HepG2 (cell line): ENCODE data around the gene INO80B. TPM values are rescaled to one million over a fixed set of nuclear protein-coding genes. Genes with fewer than 3 reads are reported as not detected.
A peak's percentile ranks its signal among the peaks of the same experiment; 100 is the strongest.

Source experiments
- AHR ChIP-seq: IDR thresholded peaks from 2 replicates; pipeline ENCODE4 v1.6.1; 2018; ENCODE audit warnings: missing genetic modification reagents, missing compliant biosample characterization
- ESRRA ChIP-seq: sonication (generic); formaldehyde crosslinking; IDR thresholded peaks from 2 replicates; pipeline ENCODE4 v1.5.1; 2020; ENCODE audit warnings: mild to moderate bottlenecking, low read depth, missing genetic modification reagents
- ETV5 ChIP-seq: IDR thresholded peaks from 2 replicates; pipeline ENCODE4 v1.6.1; 2018; ENCODE audit warnings: missing biosample characterization, missing genetic modification reagents, inconsistent platforms, borderline replicate concordance
- HNRNPLL ChIP-seq: fragments of 200-400 bp; formaldehyde crosslinking; IDR thresholded peaks from 2 replicates; pipeline ENCODE4 v1.6.1; 2017; ENCODE audit warnings: mild to moderate bottlenecking, low read depth, low read length; ENCODE audit not compliant: poor library complexity, severe bottlenecking
- JUN ChIP-seq: sonication (generic); formaldehyde crosslinking; IDR thresholded peaks from 2 replicates; pipeline ENCODE4 v1.4.0; 2020; ENCODE audit warnings: mild to moderate bottlenecking, missing genetic modification reagents
- MYC ChIP-seq: sonication (generic); formaldehyde crosslinking; IDR thresholded peaks from 2 replicates; pipeline ENCODE4 v1.9.0; 2021; ENCODE audit warnings: missing genetic modification reagents, borderline replicate concordance
- NFYC ChIP-seq: IDR thresholded peaks from 2 replicates; pipeline ENCODE4 v1.6.1; 2016; ENCODE audit warnings: missing genetic modification reagents, missing compliant biosample characterization
- PHF21A ChIP-seq: sonication (generic); formaldehyde crosslinking; IDR thresholded peaks from 2 replicates; pipeline ENCODE4 v1.5.0; 2020; ENCODE audit warnings: mild to moderate bottlenecking, missing genetic modification reagents
- PLRG1 ChIP-seq: fragments of 450-650 bp; conservative IDR thresholded peaks from 2 replicates; pipeline ENCODE4 v1.6.1; 2016
- RORA ChIP-seq: sonication (generic); formaldehyde crosslinking; IDR thresholded peaks from 2 replicates; pipeline ENCODE4 v1.5.0; 2020; ENCODE audit warnings: mild to moderate bottlenecking, missing genetic modification reagents, moderate library complexity
- SAFB2 ChIP-seq: sonication (generic); formaldehyde crosslinking; IDR thresholded peaks from 2 replicates; pipeline ENCODE4 v1.5.1; 2020; ENCODE audit warnings: missing genetic modification reagents, low read depth, mild to moderate bottlenecking, borderline replicate concordance
- SRSF1 ChIP-seq: fragments of 200-400 bp; formaldehyde crosslinking; optimal IDR thresholded peaks from 2 replicates; pipeline ENCODE3; 2017; ENCODE audit warnings: mild to moderate bottlenecking, low read depth, low read length, moderate library complexity
- TMF1 ChIP-seq: sonication (generic); formaldehyde crosslinking; IDR thresholded peaks from 2 replicates; pipeline ENCODE4 v1.8.1; 2022; ENCODE audit warnings: low read depth, missing genetic modification reagents
- YY1 ChIP-seq: IDR thresholded peaks from 2 replicates; pipeline ENCODE4 v1.6.1; 2011; ENCODE audit warnings: low read length, low read depth, moderate library complexity, mild to moderate bottlenecking; ENCODE audit not compliant: insufficient read depth, insufficient replicate concordance
- ZFP82 ChIP-seq: sonication (generic); formaldehyde crosslinking; IDR thresholded peaks from 2 replicates; pipeline ENCODE4 v1.5.1; 2020; ENCODE audit warnings: mild to moderate bottlenecking, missing genetic modification reagents, borderline replicate concordance
- ZFX ChIP-seq: sonication (generic); formaldehyde crosslinking; IDR thresholded peaks from 2 replicates; pipeline ENCODE4 v1.4.0; 2020; ENCODE audit warnings: mild to moderate bottlenecking, low read depth, missing genetic modification reagents, moderate library complexity
- ZNF101 ChIP-seq: sonication (generic); formaldehyde crosslinking; IDR thresholded peaks from 2 replicates; pipeline ENCODE4 v1.4.0; 2020; ENCODE audit warnings: mild to moderate bottlenecking, low read depth, missing genetic modification reagents, borderline replicate concordance
- ZNF709 ChIP-seq: sonication (generic); formaldehyde crosslinking; IDR thresholded peaks from 2 replicates; pipeline ENCODE4 v1.5.0; 2020; ENCODE audit warnings: mild to moderate bottlenecking, missing genetic modification reagents
- ZNF761 ChIP-seq: sonication (generic); formaldehyde crosslinking; conservative IDR thresholded peaks from 2 replicates; pipeline ENCODE4 v1.4.0; 2020; ENCODE audit warnings: mild to moderate bottlenecking, missing genetic modification reagents
- polyA plus RNA-seq, 8 experiments: library from polyadenylated mRNA; depleted of rRNA in 3 of 8; stranded (reverse) in 7 of 8; unstranded in 1 of 8; fragments of >200 nt; fragmentation: Illumina TruSeq in 4 of 8; extraction: Trizol in 4 of 8; gene quantifications; 2 replicates each; pipeline versions ENCODE4 v1.2.1 to v1.2.3, GENCODE V29; 2011 to 2016; ENCODE audit warnings: low read depth in 4 of 8, missing spikeins in 1 of 8, mixed read lengths in 1 of 8; ENCODE audit not compliant: insufficient read depth in 1 of 8
- total RNA-seq, 5 experiments: library from RNA; depleted of rRNA; stranded (reverse); fragments of >200 nt; fragmentation: Illumina TruSeq; extraction: Trizol; gene quantifications; 2 replicates each; pipeline ENCODE4 v1.2.3, GENCODE V29; 2016; ENCODE audit warnings: low read depth in 1 of 5
- TF ChIP-seq, protein P1 (sequence below): sonication (generic); formaldehyde crosslinking; IDR thresholded peaks from 2 replicates; pipeline ENCODE4 v1.4.0; 2020; ENCODE audit warnings: mild to moderate bottlenecking, low read depth, missing genetic modification reagents
- TF ChIP-seq, protein P2 (sequence below): sonication (generic); formaldehyde crosslinking; IDR thresholded peaks from 2 replicates; pipeline ENCODE4 v1.5.0; 2020; ENCODE audit warnings: missing genetic modification reagents
- TF ChIP-seq, protein P3 (sequence below): sonication (generic); formaldehyde crosslinking; IDR thresholded peaks from 2 replicates; pipeline ENCODE4 v1.8.1; 2023; ENCODE audit warnings: mild to moderate bottlenecking, moderate library complexity, missing genetic modification reagents
- TF ChIP-seq, protein P4 (sequence below): fragments of 450-650 bp; IDR thresholded peaks from 2 replicates; pipeline ENCODE4 v1.6.1; 2017

INO80B gene
- total and polyA plus RNA-seq, 2 of the 13 experiments (the other 11 are each of a cell fraction or from before 2014, with no cell fraction given), result 6.2 to 14.5 TPM

DNA sequence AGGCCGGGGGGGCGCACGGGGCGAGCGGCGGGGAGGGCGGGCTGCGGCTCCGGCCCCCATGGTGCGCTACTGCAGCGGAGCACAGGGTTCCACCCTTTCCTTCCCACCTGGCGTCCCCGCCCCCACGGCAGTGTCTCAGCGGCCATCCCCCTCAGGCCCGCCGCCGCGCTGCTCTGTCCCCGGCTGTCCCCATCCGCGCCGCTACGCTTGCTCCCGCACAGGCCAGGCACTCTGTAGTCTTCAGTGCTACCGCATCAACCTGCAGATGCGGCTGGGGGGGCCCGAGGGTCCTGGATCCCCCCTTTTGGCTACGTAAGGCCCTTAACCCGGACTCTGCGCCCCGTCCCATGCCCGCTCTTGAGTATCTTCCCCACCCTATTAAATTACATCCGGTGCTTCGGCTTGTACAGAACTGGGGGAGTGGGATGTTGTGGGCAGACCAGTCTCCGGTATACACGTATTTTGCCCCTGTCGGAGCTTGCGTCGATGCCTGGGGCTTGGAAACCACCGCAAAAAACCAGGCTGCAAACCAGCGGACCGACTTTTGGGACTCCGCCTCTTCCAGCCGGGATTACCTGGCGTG lies 2.8 kb downstream of the INO80B start (continued):
- TF ChIP-seq MYC (CRISPR knock-in tag) (peak; percentile 86), PHF21A (CRISPR knock-in tag) (peak; percentile 75), RORA (CRISPR knock-in tag) (no peak), ZNF761 (peak; percentile 70), SAFB2 (CRISPR knock-in tag) (peak; percentile 95), TMF1 (CRISPR knock-in tag) (peak; percentile 89; the same call in 1 of the 2 replicates), PLRG1 (no peak), ZNF709 (CRISPR knock-in tag) (peak; percentile 96), YY1 (peak; percentile 61), ETV5 (CRISPR knock-in tag) (peak; percentile 33; the same call in 1 of the 2 replicates), ZFP82 (CRISPR knock-in tag) (peak; percentile 1; the same call in 1 of the 2 replicates), ZNF101 (CRISPR knock-in tag) (no peak), JUN (CRISPR knock-in tag) (peak; percentile 70), SRSF1 (no peak), ZFX (CRISPR knock-in tag) (peak; percentile 90), NFYC (CRISPR knock-in tag) (no peak), HNRNPLL (peak; percentile 89), ESRRA (CRISPR knock-in tag) (0 out of 2 replicates have a peak, but pooled peaks have one; percentile 46), AHR (CRISPR knock-in tag) (peak; percentile 23; the same call in 1 of the 2 replicates)
- TF ChIP-seq, protein P1, sequence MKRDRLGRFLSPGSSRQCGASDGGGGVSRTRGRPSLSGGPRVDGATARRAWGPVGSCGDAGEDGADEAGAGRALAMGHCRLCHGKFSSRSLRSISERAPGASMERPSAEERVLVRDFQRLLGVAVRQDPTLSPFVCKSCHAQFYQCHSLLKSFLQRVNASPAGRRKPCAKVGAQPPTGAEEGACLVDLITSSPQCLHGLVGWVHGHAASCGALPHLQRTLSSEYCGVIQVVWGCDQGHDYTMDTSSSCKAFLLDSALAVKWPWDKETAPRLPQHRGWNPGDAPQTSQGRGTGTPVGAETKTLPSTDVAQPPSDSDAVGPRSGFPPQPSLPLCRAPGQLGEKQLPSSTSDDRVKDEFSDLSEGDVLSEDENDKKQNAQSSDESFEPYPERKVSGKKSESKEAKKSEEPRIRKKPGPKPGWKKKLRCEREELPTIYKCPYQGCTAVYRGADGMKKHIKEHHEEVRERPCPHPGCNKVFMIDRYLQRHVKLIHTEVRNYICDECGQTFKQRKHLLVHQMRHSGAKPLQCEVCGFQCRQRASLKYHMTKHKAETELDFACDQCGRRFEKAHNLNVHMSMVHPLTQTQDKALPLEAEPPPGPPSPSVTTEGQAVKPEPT (CRISPR knock-in tag), result peak; percentile 77; the same call in 1 of the 2 replicates
- TF ChIP-seq, protein P2, sequence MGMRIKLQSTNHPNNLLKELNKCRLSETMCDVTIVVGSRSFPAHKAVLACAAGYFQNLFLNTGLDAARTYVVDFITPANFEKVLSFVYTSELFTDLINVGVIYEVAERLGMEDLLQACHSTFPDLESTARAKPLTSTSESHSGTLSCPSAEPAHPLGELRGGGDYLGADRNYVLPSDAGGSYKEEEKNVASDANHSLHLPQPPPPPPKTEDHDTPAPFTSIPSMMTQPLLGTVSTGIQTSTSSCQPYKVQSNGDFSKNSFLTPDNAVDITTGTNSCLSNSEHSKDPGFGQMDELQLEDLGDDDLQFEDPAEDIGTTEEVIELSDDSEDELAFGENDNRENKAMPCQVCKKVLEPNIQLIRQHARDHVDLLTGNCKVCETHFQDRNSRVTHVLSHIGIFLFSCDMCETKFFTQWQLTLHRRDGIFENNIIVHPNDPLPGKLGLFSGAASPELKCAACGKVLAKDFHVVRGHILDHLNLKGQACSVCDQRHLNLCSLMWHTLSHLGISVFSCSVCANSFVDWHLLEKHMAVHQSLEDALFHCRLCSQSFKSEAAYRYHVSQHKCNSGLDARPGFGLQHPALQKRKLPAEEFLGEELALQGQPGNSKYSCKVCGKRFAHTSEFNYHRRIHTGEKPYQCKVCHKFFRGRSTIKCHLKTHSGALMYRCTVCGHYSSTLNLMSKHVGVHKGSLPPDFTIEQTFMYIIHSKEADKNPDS (CRISPR knock-in tag), result peak; percentile 60; the same call in 1 of the 2 replicates
- TF ChIP-seq, protein P3, sequence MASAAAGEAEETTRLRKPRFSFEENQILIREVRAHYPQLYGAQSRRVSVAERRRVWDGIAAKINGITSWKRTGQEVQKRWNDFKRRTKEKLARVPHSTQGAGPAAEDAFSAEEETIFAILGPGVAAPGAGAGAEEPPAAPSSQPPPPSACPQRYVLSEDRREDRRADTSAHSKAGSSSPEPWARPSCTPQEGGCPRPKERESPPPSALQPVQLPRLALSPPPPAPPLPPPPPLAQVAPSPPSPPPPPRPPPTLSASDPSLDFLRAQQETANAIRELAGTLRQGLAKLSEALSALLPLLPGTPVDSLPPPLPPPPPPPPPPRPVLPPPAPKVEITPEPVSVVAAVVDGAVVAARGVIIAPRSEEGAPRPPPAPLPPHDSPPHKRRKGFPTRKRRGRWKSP, result peak; percentile 74; the same call in 1 of the 2 replicates
- TF ChIP-seq, protein P4, sequence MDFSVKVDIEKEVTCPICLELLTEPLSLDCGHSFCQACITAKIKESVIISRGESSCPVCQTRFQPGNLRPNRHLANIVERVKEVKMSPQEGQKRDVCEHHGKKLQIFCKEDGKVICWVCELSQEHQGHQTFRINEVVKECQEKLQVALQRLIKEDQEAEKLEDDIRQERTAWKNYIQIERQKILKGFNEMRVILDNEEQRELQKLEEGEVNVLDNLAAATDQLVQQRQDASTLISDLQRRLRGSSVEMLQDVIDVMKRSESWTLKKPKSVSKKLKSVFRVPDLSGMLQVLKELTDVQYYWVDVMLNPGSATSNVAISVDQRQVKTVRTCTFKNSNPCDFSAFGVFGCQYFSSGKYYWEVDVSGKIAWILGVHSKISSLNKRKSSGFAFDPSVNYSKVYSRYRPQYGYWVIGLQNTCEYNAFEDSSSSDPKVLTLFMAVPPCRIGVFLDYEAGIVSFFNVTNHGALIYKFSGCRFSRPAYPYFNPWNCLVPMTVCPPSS, result no peak
